DND-41 (cell line): ENCODE results near the gene TP53AIP1.

Experiments used
- CTCF ChIP-seq: IDR thresholded peaks from 2 replicates; pipeline ENCODE4 v1.5.1; 2012; ENCODE audit warnings: borderline replicate concordance, low read length, moderate library complexity, mild to moderate bottlenecking; ENCODE audit not compliant: poor library complexity, severe bottlenecking; ENCODE audit errors: extremely low read depth
- EZH2 ChIP-seq: IDR thresholded peaks from 3 replicates; pipeline ENCODE4 v1.6.1; 2012; ENCODE audit warnings: borderline replicate concordance, low read depth, mild to moderate bottlenecking, moderate library complexity, low read length, inconsistent platforms; ENCODE audit not compliant: severe bottlenecking

- no peak for TF ChIP-seq CTCF
- no peak for TF ChIP-seq EZH2
These were observed 35.1 kb downstream of the TP53AIP1 start for GRCh38 chr11:128907585-128907984.
